Endothelial cell of hepatic sinusoid (primary cell): Measurements from ENCODE around the gene ACVRL1.

Experiments used
- in situ Hi-C: cut with HindIII; loops from 2 replicates; pipeline ENCODE4 v1.10.0; 2017; ENCODE audit warnings: low sequenced_read_pairs

The ACVRL1 gene

GRCh38 chr12:51913071-51914033, 6.0 kb downstream of the ACVRL1 start:
- in situ Hi-C loops: no loop called here

DNA sequence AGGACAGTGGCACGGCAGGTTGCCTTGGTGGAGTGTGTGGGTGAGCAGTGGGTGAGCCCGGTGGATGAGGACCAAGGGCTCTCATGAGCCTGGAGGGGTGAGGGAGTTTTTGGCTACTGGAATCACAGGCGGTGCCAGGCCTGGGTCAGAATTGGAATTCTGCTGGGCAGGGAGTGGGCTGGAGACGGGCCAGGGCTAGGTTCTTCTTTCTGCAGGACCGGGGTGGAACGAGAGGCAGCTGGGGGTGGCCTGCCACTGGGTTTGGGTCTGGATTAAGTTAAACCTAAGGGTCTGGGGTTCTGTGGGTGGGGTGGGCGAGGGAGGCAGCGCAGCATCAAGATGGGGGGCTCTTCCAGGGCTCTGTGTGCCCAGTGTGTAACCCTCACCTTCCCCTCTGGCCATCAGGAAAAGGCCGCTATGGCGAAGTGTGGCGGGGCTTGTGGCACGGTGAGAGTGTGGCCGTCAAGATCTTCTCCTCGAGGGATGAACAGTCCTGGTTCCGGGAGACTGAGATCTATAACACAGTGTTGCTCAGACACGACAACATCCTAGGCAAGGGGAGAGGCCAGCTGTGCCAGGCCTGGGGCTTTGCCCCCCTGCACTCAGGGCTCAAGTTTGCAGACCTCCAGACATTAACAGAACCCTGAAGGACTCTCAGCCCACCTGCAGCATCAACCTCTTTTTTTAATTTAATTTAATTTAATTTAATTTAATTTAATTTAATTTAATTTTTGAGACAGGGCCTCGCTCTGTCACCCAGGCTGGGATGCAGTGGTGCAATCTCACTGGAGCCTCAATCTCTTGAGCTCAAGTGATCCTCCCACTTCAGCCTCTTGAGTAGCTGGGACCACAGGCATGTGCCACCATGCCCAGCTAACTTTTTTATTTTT, 7.0 kb downstream of the ACVRL1 start:
- in situ Hi-C loops: no loop called here

DNA sequence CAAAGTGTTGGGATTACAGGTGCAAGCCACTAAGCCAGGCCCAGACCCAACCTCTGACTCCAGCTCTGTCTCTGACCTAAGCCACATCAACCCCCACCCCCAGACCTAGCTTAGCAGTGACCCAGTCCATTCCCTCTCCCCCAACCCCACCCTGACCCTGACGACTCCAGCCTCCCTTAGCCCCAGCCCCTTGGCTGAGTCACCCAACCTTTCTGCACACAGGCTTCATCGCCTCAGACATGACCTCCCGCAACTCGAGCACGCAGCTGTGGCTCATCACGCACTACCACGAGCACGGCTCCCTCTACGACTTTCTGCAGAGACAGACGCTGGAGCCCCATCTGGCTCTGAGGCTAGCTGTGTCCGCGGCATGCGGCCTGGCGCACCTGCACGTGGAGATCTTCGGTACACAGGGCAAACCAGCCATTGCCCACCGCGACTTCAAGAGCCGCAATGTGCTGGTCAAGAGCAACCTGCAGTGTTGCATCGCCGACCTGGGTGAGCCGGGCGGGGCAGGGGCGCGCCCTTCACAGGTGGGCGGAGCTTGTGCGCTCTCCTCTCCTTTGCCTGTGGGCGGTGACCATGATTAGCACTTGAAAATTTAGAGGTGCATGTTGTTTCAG, 7.8 kb downstream of the ACVRL1 start:
- in situ Hi-C loops: no loop called here

DNA sequence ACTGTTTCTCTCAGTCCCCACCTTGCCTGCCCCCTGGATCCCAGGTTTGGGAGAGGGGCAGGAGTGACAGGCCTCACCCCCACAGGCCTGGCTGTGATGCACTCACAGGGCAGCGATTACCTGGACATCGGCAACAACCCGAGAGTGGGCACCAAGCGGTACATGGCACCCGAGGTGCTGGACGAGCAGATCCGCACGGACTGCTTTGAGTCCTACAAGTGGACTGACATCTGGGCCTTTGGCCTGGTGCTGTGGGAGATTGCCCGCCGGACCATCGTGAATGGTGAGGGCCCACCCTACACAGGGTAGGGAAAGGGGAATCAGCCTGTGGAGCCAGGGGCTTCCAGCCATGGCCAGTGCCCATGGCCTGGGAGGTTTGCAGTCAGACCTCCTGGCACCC, 8.6 kb downstream of the ACVRL1 start:
- in situ Hi-C loops: no loop called here

DNA sequence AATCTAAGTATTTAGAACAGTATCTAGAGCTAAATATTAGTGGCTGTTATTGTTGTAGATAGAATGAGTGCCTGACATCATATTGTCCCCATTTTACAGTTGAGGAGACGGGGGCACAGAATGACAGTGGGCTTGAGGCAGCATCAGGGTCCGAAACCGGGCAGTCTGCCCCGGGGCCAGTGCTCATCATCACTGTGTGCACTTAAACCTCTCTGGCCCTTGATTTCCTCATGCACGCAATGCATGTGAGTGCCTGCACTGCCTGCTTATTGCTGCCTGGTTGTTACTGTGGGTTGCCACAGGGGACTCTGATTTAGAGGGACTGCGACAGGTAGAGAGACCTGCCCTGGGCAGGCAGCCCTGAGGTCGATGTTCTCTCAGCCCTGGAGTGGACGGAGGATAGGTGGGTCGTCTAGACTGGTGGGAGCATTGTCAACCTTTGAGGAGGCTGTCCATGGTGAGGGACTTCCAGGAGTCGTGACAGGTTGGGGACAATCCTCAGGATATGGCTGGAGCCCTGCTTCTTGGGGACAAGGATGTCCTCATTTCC, 9.8 kb downstream of the ACVRL1 start:
- in situ Hi-C loops: no loop called here

DNA sequence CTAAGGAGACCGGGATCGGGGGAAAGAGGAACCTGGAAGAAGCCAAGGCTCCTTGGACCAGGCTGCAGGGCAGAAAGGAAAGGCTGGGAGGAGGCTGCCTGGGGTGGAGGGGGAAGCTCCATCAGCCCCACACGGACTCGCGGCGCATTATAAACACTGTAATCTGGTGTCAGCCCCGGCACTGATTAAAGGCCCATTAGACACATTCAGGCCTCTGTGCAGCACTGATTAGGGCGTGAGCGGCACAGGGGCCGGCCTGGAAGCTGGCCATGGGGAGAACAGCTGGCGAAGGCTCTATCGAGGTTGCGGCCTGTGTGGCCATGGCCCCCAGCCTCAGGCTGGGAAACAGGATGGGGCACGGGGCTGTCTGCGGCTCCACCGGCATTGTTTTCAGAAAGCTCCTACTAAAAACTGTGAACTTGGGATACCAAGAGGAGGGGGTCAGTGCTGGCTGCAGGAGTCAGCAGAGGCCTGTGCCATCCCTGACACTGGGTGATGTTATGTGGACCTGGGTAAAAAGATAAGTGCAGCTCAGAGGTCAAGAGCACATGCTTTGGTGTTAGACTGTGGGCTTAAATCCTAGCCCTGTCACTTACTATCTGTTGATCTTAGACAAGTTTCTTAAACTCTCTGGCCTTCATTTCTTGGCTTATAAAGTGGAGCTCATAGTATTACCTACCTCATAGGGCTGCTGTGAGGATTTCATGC, 10.6 kb downstream of the ACVRL1 start:
- in situ Hi-C loops: no loop called here

DNA sequence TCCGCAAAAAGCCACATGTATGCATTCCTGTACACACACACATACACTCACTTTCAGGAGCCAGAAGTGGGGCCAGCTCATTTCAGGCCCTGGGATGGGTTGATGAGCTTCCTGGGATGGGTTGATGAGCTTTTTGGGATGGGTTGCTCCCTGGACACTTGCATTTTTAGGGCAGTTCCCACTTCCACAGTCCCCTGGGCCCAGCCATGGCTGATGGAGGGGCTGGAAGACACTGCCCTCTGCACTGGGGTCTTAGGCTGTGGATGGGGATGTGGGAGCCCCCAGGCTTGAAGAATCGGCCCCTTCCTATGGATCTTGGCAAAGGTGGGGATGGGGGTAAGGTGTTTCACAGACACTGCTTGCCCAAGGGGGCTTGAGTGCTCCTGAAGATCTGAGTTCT, 12.7 kb downstream of the ACVRL1 start:
- in situ Hi-C loops: no loop called here

DNA sequence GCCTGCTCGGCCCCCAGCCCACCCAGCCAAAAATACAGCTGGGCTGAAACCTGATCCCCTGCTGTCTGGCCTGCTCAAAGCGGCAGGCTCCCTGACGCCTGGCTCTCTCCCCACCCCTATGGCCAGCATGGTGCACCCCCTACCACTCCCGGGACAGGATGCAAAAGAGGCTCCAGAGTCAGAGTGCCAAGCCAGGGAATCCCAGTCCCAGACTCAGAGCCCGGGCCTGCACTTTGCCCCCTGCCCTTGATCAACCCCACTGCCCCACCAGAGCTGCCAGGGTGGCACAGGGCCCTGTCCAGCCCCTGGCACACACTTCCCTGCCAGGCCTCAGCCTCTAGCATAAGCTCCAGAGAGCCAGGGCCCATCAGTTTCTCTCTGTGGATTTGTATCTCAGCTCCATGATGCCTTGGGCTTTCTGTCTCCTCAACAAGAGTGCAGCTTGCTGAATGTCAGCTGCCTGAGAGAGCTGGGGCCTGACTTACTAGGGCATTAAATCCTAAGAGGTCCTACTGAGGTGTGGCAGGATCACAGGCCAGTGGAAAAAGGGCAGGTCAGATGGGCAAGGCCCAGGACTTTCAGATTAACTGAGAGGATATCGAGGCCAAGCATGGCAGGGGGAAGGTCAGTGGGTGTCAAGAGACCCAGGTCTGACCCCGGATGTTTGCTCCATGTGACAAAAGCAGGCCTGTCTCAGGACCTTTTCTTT, 13.9 kb downstream of the ACVRL1 start:
- in situ Hi-C loops: no loop called here

DNA sequence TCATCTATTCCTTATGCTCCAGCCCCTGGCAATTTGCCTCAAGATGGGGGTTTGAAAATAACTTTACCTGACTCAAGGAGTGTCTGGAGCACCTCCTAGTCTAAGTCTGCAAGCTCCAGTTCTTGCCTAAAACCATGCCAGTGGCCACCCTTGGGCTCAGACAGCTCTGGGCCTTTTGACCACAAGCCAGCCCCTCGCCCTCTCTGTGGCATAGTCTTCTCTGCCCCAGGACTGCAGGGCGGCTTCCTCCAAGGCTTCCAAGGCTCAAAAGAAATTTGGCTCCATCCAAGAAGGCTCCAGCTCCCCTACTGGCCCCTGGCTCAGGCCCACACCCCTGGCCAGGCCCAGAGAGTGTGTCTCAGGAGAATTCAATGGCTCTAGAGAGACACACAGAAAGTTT, 14.8 kb downstream of the ACVRL1 start:
- in situ Hi-C loops: no loop called here

DNA sequence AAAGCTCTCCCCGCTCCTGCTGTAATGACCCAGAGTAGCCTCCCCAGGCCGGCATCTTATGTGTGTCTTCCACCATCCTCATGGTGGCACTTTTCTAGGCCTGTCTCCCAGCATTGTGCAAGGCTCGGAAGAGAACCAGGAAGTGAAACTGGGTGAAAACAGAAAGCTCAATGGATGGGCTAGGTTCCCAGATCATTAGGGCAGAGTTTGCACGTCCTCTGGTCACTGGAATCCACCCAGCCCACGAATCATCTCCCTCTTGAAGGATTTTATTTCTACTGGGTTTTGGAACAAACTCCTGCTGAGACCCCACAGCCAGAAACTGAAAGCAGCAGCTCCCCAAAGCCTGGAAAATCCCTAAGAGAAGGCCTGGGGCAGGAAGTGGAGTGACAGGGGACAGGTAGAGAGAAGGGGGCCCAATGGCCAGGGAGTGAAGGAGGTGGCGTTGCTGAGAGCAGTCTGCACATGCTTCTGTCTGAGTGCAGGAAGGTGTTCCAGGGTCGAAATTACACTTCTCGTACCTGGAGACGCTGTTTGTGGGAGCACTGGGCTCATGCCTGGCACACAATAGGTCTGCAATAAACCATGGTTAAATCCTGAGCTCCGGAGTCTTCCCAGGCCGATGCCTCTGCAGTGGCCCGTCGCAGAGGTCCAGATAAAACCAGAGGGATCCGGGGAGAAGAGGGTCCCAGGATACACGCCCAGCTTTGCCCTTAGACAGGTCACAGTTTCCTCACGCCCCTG, 15.6 kb downstream of the ACVRL1 start:
- in situ Hi-C loops: no loop called here

GRCh38 chr12:51923506-51924365, 16.4 kb downstream of the ACVRL1 start:
- in situ Hi-C loops: no loop called here

GRCh38 chr12:51924551-51925319, 17.4 kb downstream of the ACVRL1 start:
- in situ Hi-C loops: no loop called here

- in situ Hi-C loops: no loop called here
Observed at GRCh38 chr12:51925346-51926063, 18.2 kb downstream of the ACVRL1 start.

GRCh38 chr12:51926064-51926632, 18.8 kb downstream of the ACVRL1 start:
- in situ Hi-C loops: no loop called here

GRCh38 chr12:51926718-51927117, 19.4 kb downstream of the ACVRL1 start:
- in situ Hi-C loops: no loop called here
